Measurements from ENCODE around the gene EOMES.

The EOMES gene

DNA sequence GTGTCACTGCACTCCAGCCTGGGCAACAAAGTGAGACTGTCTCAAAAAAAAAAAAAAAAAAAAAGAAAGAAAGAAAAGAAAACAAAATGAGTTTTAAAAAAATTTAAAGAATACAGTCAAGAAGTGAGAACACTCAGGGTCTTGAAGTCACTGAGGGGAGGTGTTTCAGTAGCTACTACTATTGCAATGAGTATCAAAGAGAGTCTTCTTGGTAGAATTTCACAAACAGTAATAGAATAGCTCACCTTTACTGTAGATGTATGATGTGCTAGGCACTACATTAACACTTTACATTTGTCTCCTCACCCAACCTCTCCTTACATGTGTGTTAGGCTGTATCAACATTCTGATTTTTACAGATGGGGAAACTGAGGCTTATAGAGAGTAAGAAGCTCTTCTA lies 43.9 kb downstream of the EOMES start:
- no peak for TF ChIP-seq CTCF (IDR thresholded peaks at IDR 0.05; ENCODE audit: control insufficient read depth, insufficient read depth, low read depth, low read length, missing control alignments)
- no peak for DNase-seq (ENCODE audit: low read depth)
- no peak overlapping the region for H3K4me3 ChIP-seq (ENCODE audit: control insufficient read depth, low read depth, low read length)

DNA sequence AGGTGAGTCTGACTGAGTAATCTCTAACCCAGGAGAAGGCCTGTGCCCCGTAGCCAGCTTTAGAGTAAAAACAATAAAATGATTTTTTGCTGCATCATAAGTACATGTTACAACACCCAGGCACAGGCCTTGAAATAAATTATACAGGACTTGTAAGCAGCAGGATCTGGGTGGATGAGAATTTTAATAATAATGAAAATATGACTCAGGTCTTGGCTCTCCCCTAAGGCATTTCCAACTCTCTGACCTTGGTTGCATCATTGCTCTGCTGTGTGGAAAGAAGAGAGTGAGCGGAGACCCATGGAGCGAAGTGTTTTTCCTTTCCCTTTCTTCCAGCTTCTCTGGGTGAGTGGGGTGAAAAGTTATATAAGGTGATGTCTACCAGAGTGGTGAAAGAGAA lies 44.6 kb downstream of the EOMES start:
- TF ChIP-seq CTCF (IDR thresholded peaks at IDR 0.05; ENCODE audit: control insufficient read depth, insufficient read depth, low read depth, low read length, missing control alignments), result no peak
- DNase-seq (ENCODE audit: low read depth), result peak; percentile 99
- no peak overlapping the region for H3K4me3 ChIP-seq (ENCODE audit: control insufficient read depth, low read depth, low read length)

GRCh38 chr3:27675287-27675686 lies 46.8 kb downstream of the EOMES start:
- DNase-seq (ENCODE audit: low read depth), result no peak
- H3K4me3 ChIP-seq (ENCODE audit: control insufficient read depth, low read depth, low read length), result no peak overlapping the region
- TF ChIP-seq CTCF (IDR thresholded peaks at IDR 0.05; ENCODE audit: control insufficient read depth, insufficient read depth, low read depth, low read length, missing control alignments), result no peak

DNA sequence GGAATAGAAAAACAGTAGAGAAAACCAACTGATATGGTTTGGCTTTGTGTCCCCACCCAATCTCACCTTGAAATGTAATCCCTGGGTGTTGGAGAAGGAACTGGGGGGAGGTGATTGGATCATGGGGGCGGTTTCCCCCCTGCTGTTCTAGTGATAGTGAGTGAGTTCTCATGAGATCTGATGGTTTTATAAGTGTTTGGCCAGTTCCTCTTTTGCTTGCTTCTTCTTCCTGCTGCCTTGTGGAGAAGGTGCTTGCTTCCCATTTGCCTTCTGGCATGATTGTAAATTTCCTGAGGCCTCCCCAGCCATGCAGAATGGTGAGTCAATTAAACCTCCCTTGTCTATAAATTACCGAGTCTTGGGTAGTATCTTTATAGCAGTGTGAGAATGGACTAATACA lies 48.4 kb downstream of the EOMES start:
- DNase-seq (ENCODE audit: low read depth), result no peak
- TF ChIP-seq CTCF (IDR thresholded peaks at IDR 0.05; ENCODE audit: control insufficient read depth, insufficient read depth, low read depth, low read length, missing control alignments), result no peak
- H3K4me3 ChIP-seq (ENCODE audit: control insufficient read depth, low read depth, low read length), result no peak overlapping the region

DNA sequence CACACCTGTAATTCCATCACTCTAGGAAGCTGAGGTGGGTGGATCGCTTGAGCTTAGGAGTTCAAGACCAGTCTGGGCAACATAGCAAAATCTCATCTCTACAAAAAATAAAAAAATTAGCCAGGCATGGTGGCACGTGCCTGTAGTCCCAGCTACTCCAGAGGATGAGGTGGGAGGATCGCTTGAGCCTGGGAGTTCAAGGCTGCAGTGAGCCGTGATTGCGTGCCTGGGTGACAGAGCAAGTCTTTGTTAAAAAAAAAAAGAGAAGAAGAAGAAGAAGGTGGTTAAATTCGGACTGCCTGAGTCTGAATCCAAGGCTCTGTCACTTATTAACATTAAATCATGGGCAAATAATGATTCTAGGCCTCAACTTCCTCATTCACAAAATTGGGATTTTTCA lies 51.0 kb downstream of the EOMES start:
- H3K4me3 ChIP-seq (ENCODE audit: control insufficient read depth, low read depth, low read length), result no peak overlapping the region
- DNase-seq (ENCODE audit: low read depth), result no peak
- no peak for TF ChIP-seq CTCF (IDR thresholded peaks at IDR 0.05; ENCODE audit: control insufficient read depth, insufficient read depth, low read depth, low read length, missing control alignments)

DNA sequence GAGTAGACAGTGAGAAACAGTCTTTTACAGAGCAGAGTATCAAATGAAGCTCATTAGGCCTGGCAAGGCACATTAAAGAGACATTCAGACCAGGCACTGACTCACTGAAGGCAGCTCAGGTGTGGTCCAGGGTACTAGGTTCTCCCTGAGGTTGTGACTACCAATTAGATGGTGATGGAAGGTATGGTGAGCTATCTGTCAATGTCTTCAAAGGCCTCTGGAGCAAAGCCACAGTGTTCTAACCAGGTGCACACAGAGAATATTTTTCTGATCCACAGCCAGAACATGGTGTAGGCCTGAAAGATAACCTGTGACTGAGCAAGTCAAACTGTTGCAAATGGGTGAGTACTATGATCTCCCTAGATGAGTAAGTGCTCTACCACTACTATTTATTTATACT lies 51.5 kb downstream of the EOMES start:
- no peak for TF ChIP-seq CTCF (IDR thresholded peaks at IDR 0.05; ENCODE audit: control insufficient read depth, insufficient read depth, low read depth, low read length, missing control alignments)
- H3K4me3 ChIP-seq (ENCODE audit: control insufficient read depth, low read depth, low read length), result no peak overlapping the region
- no peak for DNase-seq (ENCODE audit: low read depth)

GRCh38 chr3:27669591-27669990 lies 52.5 kb downstream of the EOMES start:
- TF ChIP-seq CTCF (IDR thresholded peaks at IDR 0.05; ENCODE audit: control insufficient read depth, insufficient read depth, low read depth, low read length, missing control alignments), result no peak
- no peak for DNase-seq (ENCODE audit: low read depth)
- no peak overlapping the region for H3K4me3 ChIP-seq (ENCODE audit: control insufficient read depth, low read depth, low read length)

Data from AG09309 (cell line).